Measurements from ENCODE around the gene GLOD4. TPM values are rescaled to one million over a fixed set of nuclear protein-coding genes. Genes with fewer than 3 reads are reported as not detected.

The GLOD4 gene
- total RNA-seq, 1 donor from 2014 or later: 80.1 TPM

DNA sequence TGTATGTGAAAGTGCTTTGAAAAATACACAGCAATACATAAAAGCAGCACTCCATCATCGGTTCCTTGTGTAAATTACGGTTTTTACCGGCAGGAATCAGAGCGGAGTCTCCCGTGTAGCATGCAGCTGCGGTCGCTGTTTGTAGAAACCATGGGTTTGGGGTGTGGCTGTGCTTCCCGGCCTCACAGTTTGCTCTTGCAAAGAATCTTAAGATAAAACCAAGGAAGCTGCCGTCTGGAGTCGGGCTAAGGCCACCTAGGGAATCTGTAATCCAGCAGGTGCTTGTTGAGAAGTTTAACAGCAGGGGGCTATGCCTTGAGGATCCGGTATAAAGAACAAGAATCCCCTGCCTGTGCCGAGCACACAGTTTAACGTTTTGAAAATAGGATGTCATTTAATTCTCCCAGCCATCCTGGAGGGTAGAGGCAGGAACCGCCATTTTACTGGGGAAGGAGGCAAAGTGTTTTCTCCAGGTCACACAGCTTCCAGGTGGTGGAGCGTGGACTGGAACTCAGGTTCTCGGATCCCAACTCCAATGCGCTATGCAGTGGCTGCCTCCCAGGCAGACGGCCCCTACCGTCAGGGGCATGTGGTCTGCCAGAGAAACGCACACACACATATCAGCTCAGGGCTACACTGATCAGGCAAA is 55.7 kb downstream of the GLOD4 start:
- Mint-ChIP-seq H3K4me1 (ENCODE audit: low read depth, unreplicated experiment) (peaks cover 2% of the 10 kb centered on the region), H3K4me3 (ENCODE audit: unreplicated experiment) (no peak overlapping the region), H3K27ac (ENCODE audit: unreplicated experiment) (no peak overlapping the region), H3K9me3 (ENCODE audit: unreplicated experiment) (peaks cover 2% of the 10 kb centered on the region), H3K27me3 (ENCODE audit: unreplicated experiment) (peaks cover 3% of the 10 kb centered on the region), H3K36me3 (ENCODE audit: unreplicated experiment) (no peaks in the 10 kb centered on the region)
- no peak for DNase-seq
- no peak for TF ChIP-seq CTCF (IDR thresholded peaks at IDR 0.05; ENCODE audit: partially characterized antibody, unreplicated experiment)

DNA sequence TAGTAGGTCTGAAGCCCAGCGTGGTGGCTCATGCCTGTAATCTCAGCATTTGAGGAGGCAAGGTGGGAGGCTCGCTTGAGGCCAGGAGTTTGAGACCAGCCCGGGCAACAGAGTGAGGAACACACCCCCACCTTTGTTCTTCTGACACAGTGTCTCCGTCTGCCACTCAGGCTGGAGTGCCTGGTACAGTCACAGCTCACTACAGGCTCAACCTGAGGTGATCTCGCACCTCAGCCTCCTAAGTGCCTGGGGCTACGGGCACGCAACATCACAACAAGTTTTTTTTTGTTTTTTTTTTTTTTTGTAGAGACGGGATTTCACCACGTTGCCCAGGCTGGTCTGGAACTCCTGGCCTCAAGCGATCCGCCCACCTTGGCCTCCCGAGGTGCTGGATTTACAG is 56.3 kb downstream of the GLOD4 start:
- no peak for DNase-seq
- no peak for TF ChIP-seq CTCF (IDR thresholded peaks at IDR 0.05; ENCODE audit: partially characterized antibody, unreplicated experiment)
- H3K4me3 Mint-ChIP-seq (ENCODE audit: unreplicated experiment): no peak overlapping the region
- no peaks in the 10 kb centered on the region for H3K4me1 Mint-ChIP-seq (ENCODE audit: low read depth, unreplicated experiment)
- peaks cover 2% of the 10 kb centered on the region for H3K27me3 Mint-ChIP-seq (ENCODE audit: unreplicated experiment)
- H3K9me3 Mint-ChIP-seq (ENCODE audit: unreplicated experiment): peaks cover 2% of the 10 kb centered on the region
- H3K36me3 Mint-ChIP-seq (ENCODE audit: unreplicated experiment): no peaks in the 10 kb centered on the region
- H3K27ac Mint-ChIP-seq (ENCODE audit: unreplicated experiment): no peak overlapping the region

- no peak for DNase-seq
- H3K4me1 Mint-ChIP-seq (ENCODE audit: low read depth, unreplicated experiment): no peaks in the 10 kb centered on the region
- H3K4me3 Mint-ChIP-seq (ENCODE audit: unreplicated experiment): no peak overlapping the region
- H3K27me3 Mint-ChIP-seq (ENCODE audit: unreplicated experiment): no peaks in the 10 kb centered on the region
- no peaks in the 10 kb centered on the region for H3K36me3 Mint-ChIP-seq (ENCODE audit: unreplicated experiment)
- no peak overlapping the region for H3K27ac Mint-ChIP-seq (ENCODE audit: unreplicated experiment)
- peaks cover 2% of the 10 kb centered on the region for H3K9me3 Mint-ChIP-seq (ENCODE audit: unreplicated experiment)
- no peak for TF ChIP-seq CTCF (IDR thresholded peaks at IDR 0.05; ENCODE audit: partially characterized antibody, unreplicated experiment)
Observed at GRCh38 chr17:725084-725483, 57.0 kb downstream of the GLOD4 start.

- no peak for DNase-seq
- Mint-ChIP-seq H3K9me3 (ENCODE audit: unreplicated experiment) (no peaks in the 10 kb centered on the region), H3K4me3 (ENCODE audit: unreplicated experiment) (no peak overlapping the region), H3K36me3 (ENCODE audit: unreplicated experiment) (no peaks in the 10 kb centered on the region), H3K27ac (ENCODE audit: unreplicated experiment) (no peak overlapping the region), H3K4me1 (ENCODE audit: low read depth, unreplicated experiment) (no peaks in the 10 kb centered on the region), H3K27me3 (ENCODE audit: unreplicated experiment) (no peaks in the 10 kb centered on the region)
- no peak for TF ChIP-seq CTCF (IDR thresholded peaks at IDR 0.05; ENCODE audit: partially characterized antibody, unreplicated experiment)
Observed at GRCh38 chr17:721540-721937, 60.5 kb downstream of the GLOD4 start.

- H3K4me3 Mint-ChIP-seq (ENCODE audit: unreplicated experiment): no peak overlapping the region
- H3K27me3 Mint-ChIP-seq (ENCODE audit: unreplicated experiment): no peaks in the 10 kb centered on the region
- H3K27ac Mint-ChIP-seq (ENCODE audit: unreplicated experiment): no peak overlapping the region
- DNase-seq: no peak
- no peak for TF ChIP-seq CTCF (IDR thresholded peaks at IDR 0.05; ENCODE audit: partially characterized antibody, unreplicated experiment)
- H3K36me3 Mint-ChIP-seq (ENCODE audit: unreplicated experiment): no peaks in the 10 kb centered on the region
- no peaks in the 10 kb centered on the region for H3K4me1 Mint-ChIP-seq (ENCODE audit: low read depth, unreplicated experiment)
- H3K9me3 Mint-ChIP-seq (ENCODE audit: unreplicated experiment): no peaks in the 10 kb centered on the region
Observed at GRCh38 chr17:720706-721539, 61.2 kb downstream of the GLOD4 start.
